H1 (cell line): ENCODE results near the gene BTN2A1. TPM values are rescaled to one million over a fixed set of nuclear protein-coding genes. Genes with fewer than 3 reads are reported as not detected.

Source experiments
- ASH2L ChIP-seq: fragments of 200-600, 300-600 bp; sonication (generic); IDR thresholded peaks from one replicate; pipeline ENCODE4 v1.7.1; 2017; ENCODE audit warnings: low read length
- CBX8 ChIP-seq: fragments of 300-800, 300-1000 bp; sonication (generic); IDR thresholded peaks from 2 replicates; pipeline ENCODE4 v1.7.1; 2016; ENCODE audit warnings: low read depth, low read length, borderline replicate concordance
- CTBP2 ChIP-seq: IDR thresholded peaks from 2 replicates; pipeline ENCODE4 v1.7.0; 2011; ENCODE audit warnings: borderline replicate concordance, mild to moderate bottlenecking, moderate library complexity, mixed read lengths, low read length; ENCODE audit not compliant: insufficient read depth, insufficient read length
- GABPA ChIP-seq: IDR thresholded peaks from 2 replicates; pipeline ENCODE4 v1.6.1; 2011; ENCODE audit warnings: mild to moderate bottlenecking, low read length, moderate library complexity, borderline replicate concordance; ENCODE audit not compliant: insufficient read depth
- KDM5A ChIP-seq: fragments of 200-600 bp; IDR thresholded peaks from 2 replicates; pipeline ENCODE4 v1.7.1; 2012; ENCODE audit warnings: mild to moderate bottlenecking, low read length, inconsistent platforms, mixed read lengths
- POLR2A ChIP-seq, 2 experiments: IDR thresholded peaks; 1 replicate in 1 of 2; 2 replicates in 1 of 2; pipeline ENCODE4 v1.6.1; 2011; ENCODE audit warnings: low read depth in 2 of 2, low read length in 2 of 2, mild to moderate bottlenecking in 2 of 2; ENCODE audit errors: control extremely low read depth in 1 of 2
- POLR2AphosphoS5 ChIP-seq: IDR thresholded peaks from 2 replicates; pipeline ENCODE4 v1.6.1; 2011; ENCODE audit warnings: low read depth, low read length
- POU5F1 ChIP-seq: IDR thresholded peaks from 2 replicates; pipeline ENCODE4 v1.6.1; 2011; ENCODE audit warnings: low read depth, mild to moderate bottlenecking, low read length, moderate library complexity
- RAD21 ChIP-seq, 2 experiments: IDR thresholded peaks in 1 of 2; conservative IDR thresholded peaks in 1 of 2; 2 replicates each; pipeline ENCODE4 v1.6.1; 2011; ENCODE audit warnings: low read depth in 2 of 2, low read length in 2 of 2, improper control_type of control experiment in 1 of 2, inconsistent platforms in 1 of 2, mild to moderate bottlenecking in 1 of 2, moderate library complexity in 1 of 2
- RFX5 ChIP-seq: IDR thresholded peaks from 2 replicates; pipeline ENCODE4 v1.6.1; 2011; ENCODE audit warnings: low read depth, low read length, improper control_type of control experiment, borderline replicate concordance
- SIN3A ChIP-seq, 2 experiments: IDR thresholded peaks in 1 of 2; conservative IDR thresholded peaks in 1 of 2; 2 replicates each; pipeline ENCODE4 v1.6.1; 2011 to 2012; ENCODE audit warnings: low read length in 2 of 2, improper control_type of control experiment in 1 of 2, low read depth in 1 of 2, mild to moderate bottlenecking in 1 of 2
- SIX5 ChIP-seq: IDR thresholded peaks from 2 replicates; pipeline ENCODE4 v1.6.1; 2011; ENCODE audit warnings: mild to moderate bottlenecking, low read depth, low read length
- SP1 ChIP-seq: IDR thresholded peaks from 2 replicates; pipeline ENCODE4 v1.6.1; 2011; ENCODE audit warnings: low read depth, low read length
- SP2 ChIP-seq: IDR thresholded peaks from 2 replicates; pipeline ENCODE4 v1.6.1; 2012; ENCODE audit warnings: mild to moderate bottlenecking, low read length, inconsistent platforms
- SUZ12 ChIP-seq: fragments of 200-600 bp; sonication (generic); IDR thresholded peaks from 2 replicates; pipeline ENCODE4 v1.6.1; 2012; ENCODE audit warnings: mild to moderate bottlenecking, inconsistent platforms, low read length, moderate library complexity, mixed read lengths
- TAF1 ChIP-seq: IDR thresholded peaks from 2 replicates; pipeline ENCODE4 v1.6.1; 2011; ENCODE audit warnings: mild to moderate bottlenecking, low read depth, low read length
- TAF7 ChIP-seq: optimal IDR thresholded peaks from 2 replicates; pipeline ENCODE3; 2011; ENCODE audit warnings: low read depth, mild to moderate bottlenecking, inconsistent platforms, low read length, moderate library complexity, borderline replicate concordance
- TBP ChIP-seq: IDR thresholded peaks from 2 replicates; pipeline ENCODE4 v1.6.1; 2011; ENCODE audit warnings: low read depth, low read length, improper control_type of control experiment
- polyA plus RNA-seq, 7 experiments: library from polyadenylated mRNA; depleted of rRNA in 3 of 7; stranded (reverse) in 5 of 7; unstranded in 2 of 7; fragments of >200 nt in 5 of 7; fragments of 200-250 nt in 2 of 7; gene quantifications; 1 replicate in 5 of 7; 2 replicates in 1 of 7; 4 replicates in 1 of 7; pipeline versions ENCODE4 v1.2.1 to v1.2.3, GENCODE V29; 2011 to 2013; ENCODE audit warnings: missing spikeins in 2 of 7, mixed read lengths in 2 of 7
- total RNA-seq: library from RNA; stranded (reverse); fragmentation: NEBNext Ultra II Directional; extraction: Animal tissue kit (Norgen Biotek cat#: 25700); gene quantifications from 2 replicates; pipeline ENCODE4 v1.2.1, GENCODE V29; 2021

BTN2A1 gene
- total and polyA plus RNA-seq, 2 of the 8 experiments (the other 6 are each of a cell fraction or from before 2014, with no cell fraction given), result 8.7 to 11.0 TPM

- TF ChIP-seq TAF7 (peak; percentile 43), CBX8 (no peak), RFX5 (peak; percentile 98), POLR2AphosphoS5 (no peak; the same call in 1 of the 2 replicates), SUZ12 (no peak), POU5F1 (no peak), RAD21 (IDR thresholded peaks at IDR 0.05 in 1 of 2, conservative IDR thresholded peaks at IDR 0.05 in 1 of 2; ENCODE audit: low read depth in 2 of 2, low read length in 2 of 2) (no peak), POLR2A (IDR thresholded peaks at IDR 0.05; ENCODE audit: control extremely low read depth in 1 of 2, low read depth in 2 of 2, low read length in 2 of 2) (peak; percentile 40 to 82), TBP (peak; percentile 74), SP2 (no peak), TAF1 (peak; percentile 71), CTBP2 (no peak), SP1 (peak; percentile 85), SIX5 (no peak), KDM5A (no peak), ASH2L (no peak), GABPA (no peak), SIN3A (conservative IDR thresholded peaks at IDR 0.05 in 1 of 2, IDR thresholded peaks at IDR 0.05 in 1 of 2; ENCODE audit: low read depth in 1 of 2, low read length in 2 of 2) (0 out of 4 replicates have a peak, but pooled peaks have one; percentile 36 to 44)
- TF ChIP-seq, all 59 proteins: peak for 10
Measured at GRCh38 chr6:26457806-26458688, at the start of gene BTN2A1 (continued).
